HepG2 (cell line): ENCODE measurements around the gene RPS6KA2. TPM values are rescaled to one million over a fixed set of nuclear protein-coding genes. Genes with fewer than 3 reads are reported as not detected.

Experiments
- ATAC-seq: fragments of 200-7000 bp; cut with Tn5 transposase; 3 replicates; pipeline ENCODE4 v1.9.1; 2020; ENCODE audit warnings: mild to moderate bottlenecking, moderate library complexity
- BruUV-seq: library from RNA; stranded (reverse); fragments of 400-500 nt; replicated peaks from 2 replicates; lab custom pipeline; 2021; lab: Mats Ljungman, UMichigan
- CTCF ChIA-PET: fragments of 300-600 bp; formaldehyde crosslinking; extraction: SDS; loops from one replicate; lab custom pipeline; 2021; ENCODE audit warnings: low total read pairs, inconsistent platforms, low intra/inter-chr PET ratio; lab: Yijun Ruan, JAX
- POLR2A ChIA-PET: fragments of 350-600 bp; sonication (Branson Sonifier 250); formaldehyde crosslinking; loops from one replicate; lab custom pipeline; 2020; ENCODE audit warnings: antibody characterized with exemption, inconsistent platforms; lab: Yijun Ruan, JAX
- DNase-seq: peaks from one replicate; pipeline ENCODE4 v3.0.0-alpha.2; 2015; ENCODE audit warnings: low spot score
- FAIRE-seq: peaks from 3 replicates; lab custom pipeline; 2011; peaks lifted over from hg19 to GRCh38; lab: Jason Lieb, UNC
- H2AFZ ChIP-seq: one replicate; pipeline ENCODE4 v1.6.1; 2011; ENCODE audit warnings: low read length, inconsistent platforms
- H3K27ac ChIP-seq: fragments of 300-600 bp; 3 replicates; pipeline ENCODE4 v1.8.0; 2011; ENCODE audit warnings: mixed run types, mild to moderate bottlenecking, mixed read lengths, low read length, inconsistent platforms; ENCODE audit not compliant: insufficient read depth; ENCODE audit errors: extremely low read length
- H3K27me3 ChIP-seq, 2 experiments: fragments of 200-600 bp in 1 of 2; 2 replicates in 1 of 2; 3 replicates in 1 of 2; pipeline versions ENCODE4 v1.6.0 to v1.8.0; 2011; ENCODE audit warnings: low read length in 2 of 2, mild to moderate bottlenecking in 2 of 2, moderate library complexity in 2 of 2, inconsistent platforms in 1 of 2; ENCODE audit not compliant: insufficient read depth in 2 of 2, control insufficient read depth in 1 of 2
- H3K36me3 ChIP-seq, 2 experiments: fragments of 200-600 bp in 1 of 2; replicated peaks in 1 of 2; 2 replicates in 1 of 2; 3 replicates in 1 of 2; pipeline versions ENCODE4 v1.5.1 to v1.8.0; 2011; ENCODE audit warnings: low read length in 2 of 2, inconsistent platforms in 1 of 2; ENCODE audit not compliant: insufficient read depth in 2 of 2, control insufficient read depth in 1 of 2
- H3K4me1 ChIP-seq: 2 replicates; pipeline ENCODE4 v1.5.1; 2012; ENCODE audit warnings: low read length, inconsistent platforms; ENCODE audit not compliant: insufficient read depth
- H3K4me2 ChIP-seq: 2 replicates; pipeline ENCODE4 v1.6.0; 2011; ENCODE audit warnings: low read depth, low read length, inconsistent platforms
- H3K4me3 ChIP-seq, 3 experiments: fragments of 200-600 bp in 1 of 3; sonication (generic), shearing (Covaris generic) in 1 of 3; replicated peaks in 1 of 3; 2 replicates each; pipeline ENCODE4 v1.5.1; 2011 to 2016; ENCODE audit warnings: low read length in 3 of 3, inconsistent platforms in 2 of 3, low read depth in 2 of 3, mild to moderate bottlenecking in 2 of 3, control low read depth in 1 of 3, mixed read lengths in 1 of 3; ENCODE audit not compliant: insufficient read depth in 1 of 3
- H3K79me2 ChIP-seq: one replicate; pipeline ENCODE4 v1.6.1; 2011; ENCODE audit warnings: low read length, inconsistent platforms; ENCODE audit not compliant: insufficient read depth
- H3K9ac ChIP-seq: 2 replicates; pipeline ENCODE4 v1.6.0; 2011; ENCODE audit warnings: mild to moderate bottlenecking, low read depth, low read length, inconsistent platforms; ENCODE audit not compliant: insufficient read depth
- H3K9me3 ChIP-seq: 2 replicates; pipeline ENCODE4 v1.5.1; 2012; ENCODE audit warnings: mild to moderate bottlenecking, low read length
- H4K20me1 ChIP-seq: 2 replicates; pipeline ENCODE4 v1.6.0; 2011; ENCODE audit warnings: inconsistent platforms, mild to moderate bottlenecking, low read length, moderate library complexity; ENCODE audit not compliant: insufficient read depth
- ARHGAP35 ChIP-seq: sonication (generic); formaldehyde crosslinking; IDR thresholded peaks from 2 replicates; pipeline ENCODE4 v1.9.0; 2022; ENCODE audit warnings: mild to moderate bottlenecking, inconsistent platforms, moderate library complexity, missing genetic modification reagents, borderline replicate concordance
- HCFC1 ChIP-seq: fragments of 150-350 bp; IDR thresholded peaks from 2 replicates; pipeline ENCODE4 v1.6.1; 2014; ENCODE audit warnings: low read depth, low read length
- HIC2 ChIP-seq: sonication (generic); formaldehyde crosslinking; IDR thresholded peaks from 2 replicates; pipeline ENCODE4 v1.9.0; 2022; ENCODE audit warnings: low read depth, missing genetic modification reagents
- RORA ChIP-seq: sonication (generic); formaldehyde crosslinking; IDR thresholded peaks from 2 replicates; pipeline ENCODE4 v1.5.0; 2020; ENCODE audit warnings: mild to moderate bottlenecking, missing genetic modification reagents, moderate library complexity
- TCF12 ChIP-seq, 2 experiments: fragments of 450-650 bp in 1 of 2; sonication (generic) in 1 of 2; formaldehyde crosslinking in 1 of 2; IDR thresholded peaks; 2 replicates each; pipeline versions ENCODE4 v1.6.1 to v1.8.0; 2017 to 2022; ENCODE audit warnings: antibody characterized with exemption in 1 of 2, mild to moderate bottlenecking in 1 of 2, missing genetic modification reagents in 1 of 2, moderate library complexity in 1 of 2
- ZNF432 ChIP-seq: sonication (generic); formaldehyde crosslinking; IDR thresholded peaks from 2 replicates; pipeline ENCODE4 v1.5.0; 2020; ENCODE audit warnings: missing genetic modification reagents, mild to moderate bottlenecking, borderline replicate concordance
- ZNF766 ChIP-seq: sonication (generic); formaldehyde crosslinking; IDR thresholded peaks from 2 replicates; pipeline ENCODE4 v1.5.0; 2020; ENCODE audit warnings: missing genetic modification reagents, borderline replicate concordance
- WGBS: methylation state at CpG from one replicate; pipeline ENCODE4 v1.1.6; 2017; ENCODE audit warnings: low lambda C conversion rate; 5-methylcytosine and 5-hydroxymethylcytosine counted together
- in situ Hi-C: cut with HindIII; loops from 2 replicates; pipeline ENCODE4 v1.10.0; 2017; ENCODE audit warnings: low pct_unique_long_range_greater_than_20kb; ENCODE audit not compliant: extremely low pct_ligation_motif_present
- intact Hi-C: fragments of 100-400 bp; cut with micrococcal nuclease; formaldehyde crosslinking; loops from one replicate; pipeline ENCODE4 v1.10.0; 2022; ENCODE audit not compliant: unreplicated experiment
- polyA plus RNA-seq, 8 experiments: library from polyadenylated mRNA; depleted of rRNA in 3 of 8; stranded (reverse) in 7 of 8; unstranded in 1 of 8; fragments of >200 nt; fragmentation: Illumina TruSeq in 4 of 8; extraction: Trizol in 4 of 8; gene quantifications; 2 replicates each; pipeline versions ENCODE4 v1.2.1 to v1.2.3, GENCODE V29; 2011 to 2016; ENCODE audit warnings: low read depth in 4 of 8, missing spikeins in 1 of 8, mixed read lengths in 1 of 8; ENCODE audit not compliant: insufficient read depth in 1 of 8
- total RNA-seq, 5 experiments: library from RNA; depleted of rRNA; stranded (reverse); fragments of >200 nt; fragmentation: Illumina TruSeq; extraction: Trizol; gene quantifications; 2 replicates each; pipeline ENCODE4 v1.2.3, GENCODE V29; 2016; ENCODE audit warnings: low read depth in 1 of 5
- TF ChIP-seq, protein P1 (sequence below): sonication (generic); formaldehyde crosslinking; IDR thresholded peaks from 2 replicates; pipeline ENCODE4 v1.8.0; 2022; ENCODE audit warnings: mild to moderate bottlenecking, missing genetic modification reagents, borderline replicate concordance
- TF ChIP-seq, protein P2 (sequence below): sonication (generic); formaldehyde crosslinking; IDR thresholded peaks from 2 replicates; pipeline ENCODE4 v1.5.1; 2020; ENCODE audit warnings: mild to moderate bottlenecking, missing genetic modification reagents, moderate library complexity

RPS6KA2 gene
- total and polyA plus RNA-seq, 2 of the 13 experiments (the other 11 are each of a cell fraction or from before 2014, with no cell fraction given), result 0.22 to 0.38 TPM

DNA sequence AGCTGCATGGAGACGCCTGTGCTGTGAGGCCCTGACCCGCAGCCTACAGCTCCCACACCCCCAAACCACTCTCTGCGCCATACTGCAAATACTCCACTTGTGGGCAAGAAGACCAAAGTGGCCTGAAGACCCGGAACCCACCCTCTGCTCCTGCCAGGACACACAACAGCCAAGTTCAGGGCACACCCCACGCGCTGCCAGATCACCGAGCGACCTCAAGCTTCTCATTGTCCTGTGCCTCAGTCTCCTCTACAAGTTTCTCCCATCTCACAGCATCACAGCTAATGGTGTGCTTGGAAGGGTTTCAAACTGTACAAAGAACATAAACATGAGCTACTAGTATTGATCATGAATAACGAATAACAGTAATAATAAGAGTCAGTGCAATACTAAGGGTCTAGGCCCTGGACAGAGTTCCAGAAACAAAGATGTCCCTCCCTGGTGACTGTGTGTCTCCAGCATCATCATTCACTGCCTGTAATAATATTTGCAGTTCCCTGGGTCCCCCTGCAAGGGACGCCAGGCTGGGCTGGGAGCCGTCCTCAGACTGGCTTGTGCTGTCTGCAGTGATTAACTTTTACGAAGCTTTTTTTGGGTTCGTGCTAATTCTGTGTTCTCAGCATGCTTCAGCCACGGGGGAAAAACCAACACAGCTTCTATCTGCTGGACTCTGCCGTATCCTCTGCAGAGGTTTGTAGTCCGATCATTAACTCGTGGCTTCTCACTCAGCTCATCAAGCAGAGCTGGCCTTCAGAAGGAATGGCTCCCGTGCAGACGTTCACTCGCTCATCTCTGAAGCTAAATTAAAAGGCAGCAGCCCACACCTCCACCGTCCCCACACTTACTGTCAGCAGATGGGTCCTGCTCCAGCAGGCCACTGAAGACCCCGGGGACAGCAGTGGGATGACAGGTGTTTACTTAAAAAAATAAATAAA is 162.7 kb downstream of the RPS6KA2 start:
- Histone ChIP-seq H3K36me3 (no peaks in the 10 kb centered on the region), H3K9ac (no peak overlapping the region), H3K4me3 (no peak overlapping the region), H3K27ac (no peak overlapping the region), H4K20me1 (no peaks in the 10 kb centered on the region; the same call in 1 of the 2 replicates), H3K4me2 (no peak overlapping the region), H2AFZ (no peak overlapping the region), H3K9me3 (no peaks in the 10 kb centered on the region), H3K27me3 (peaks cover 12 to 88% of the 10 kb centered on the region in 2 experiments; a peak in 4 of 5 replicates), H3K4me1 (no peaks in the 10 kb centered on the region), H3K79me2 (no peaks in the 10 kb centered on the region)
- ATAC-seq (no peak), FAIRE-seq (no peak), DNase-seq (no peak)
- no peak for TF ChIP-seq HCFC1
- TF ChIP-seq RORA, result no peak
- TF ChIP-seq, protein P1, sequence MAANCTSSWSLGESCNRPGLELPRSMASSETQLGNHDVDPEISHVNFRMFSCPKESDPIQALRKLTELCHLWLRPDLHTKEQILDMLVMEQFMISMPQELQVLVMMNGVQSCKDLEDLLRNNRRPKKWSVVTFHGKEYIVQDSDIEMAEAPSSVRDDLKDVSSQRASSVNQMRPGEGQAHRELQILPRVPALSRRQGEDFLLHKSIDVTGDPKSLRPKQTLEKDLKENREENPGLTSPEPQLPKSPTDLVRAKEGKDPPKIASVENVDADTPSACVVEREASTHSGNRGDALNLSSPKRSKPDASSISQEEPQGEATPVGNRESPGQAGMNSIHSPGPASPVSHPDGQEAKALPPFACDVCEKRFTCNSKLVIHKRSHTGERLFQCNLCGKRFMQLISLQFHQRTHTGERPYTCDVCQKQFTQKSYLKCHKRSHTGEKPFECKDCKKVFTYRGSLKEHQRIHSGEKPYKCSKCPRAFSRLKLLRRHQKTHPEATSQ (CRISPR knock-in tag), result no peak
- TF ChIP-seq TCF12 (IDR thresholded peaks at IDR 0.05), result no peak
- TF ChIP-seq TCF12 (CRISPR knock-in tag; IDR thresholded peaks at IDR 0.05), result no peak
- no peak for TF ChIP-seq ZNF766
- no peak for TF ChIP-seq ZNF432
- TF ChIP-seq HIC2 (CRISPR knock-in tag), result no peak
- TF ChIP-seq, protein P2, sequence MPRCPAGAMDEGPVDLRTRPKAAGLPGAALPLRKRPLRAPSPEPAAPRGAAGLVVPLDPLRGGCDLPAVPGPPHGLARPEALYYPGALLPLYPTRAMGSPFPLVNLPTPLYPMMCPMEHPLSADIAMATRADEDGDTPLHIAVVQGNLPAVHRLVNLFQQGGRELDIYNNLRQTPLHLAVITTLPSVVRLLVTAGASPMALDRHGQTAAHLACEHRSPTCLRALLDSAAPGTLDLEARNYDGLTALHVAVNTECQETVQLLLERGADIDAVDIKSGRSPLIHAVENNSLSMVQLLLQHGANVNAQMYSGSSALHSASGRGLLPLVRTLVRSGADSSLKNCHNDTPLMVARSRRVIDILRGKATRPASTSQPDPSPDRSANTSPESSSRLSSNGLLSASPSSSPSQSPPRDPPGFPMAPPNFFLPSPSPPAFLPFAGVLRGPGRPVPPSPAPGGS, result no peak
- no peak for TF ChIP-seq ARHGAP35 (CRISPR knock-in tag)
- in situ Hi-C loops, result no loop called here
- POLR2A ChIA-PET, result no interaction called here
- BruUV-seq, result no TSS peak
- intact Hi-C loops, result loop anchor here (10.0 kb wide), 1 partner anchor 190 kb away; no protein-coding TSS in a partner anchor
- WGBS, result 37% methylated on average over 21 of the region's 22 CpGs
- CTCF ChIA-PET, result interaction anchor here (1.6 kb wide), 1 partner anchor 189 kb away, joined by 3 read pairs; no protein-coding TSS in a partner anchor
